GM12873 (cell line): ENCODE measurements around the gene ATRN.

ENCODE experiments used
- TF ChIP-seq, protein P1 (sequence below): IDR thresholded peaks from 2 replicates; pipeline ENCODE4 v1.5.1; 2012; ENCODE audit warnings: low read depth, mild to moderate bottlenecking, moderate library complexity, low read length, control low read depth; ENCODE audit not compliant: insufficient read depth; ENCODE audit errors: missing control alignments

ATRN gene

DNA sequence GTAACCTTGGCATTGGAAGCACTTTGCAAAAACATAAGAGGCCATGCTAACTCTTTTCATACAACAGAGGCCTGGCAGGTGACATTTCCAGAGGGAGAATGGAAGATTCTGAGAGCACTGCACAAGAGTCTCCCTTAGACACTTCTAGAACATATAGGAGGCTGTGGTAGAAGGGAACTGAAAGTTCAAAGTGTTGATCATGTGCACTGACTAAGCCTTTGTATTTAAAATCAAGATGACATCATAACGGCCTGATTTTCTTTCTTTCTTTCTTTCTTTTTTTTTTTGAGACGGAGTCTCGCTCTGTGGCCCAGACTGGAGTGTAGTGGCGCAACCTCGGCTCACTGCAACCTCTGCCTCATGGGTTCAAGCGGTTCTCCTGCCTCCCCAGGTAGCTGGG lies 36.6 kb upstream of the ATRN start:
- TF ChIP-seq, protein P1, sequence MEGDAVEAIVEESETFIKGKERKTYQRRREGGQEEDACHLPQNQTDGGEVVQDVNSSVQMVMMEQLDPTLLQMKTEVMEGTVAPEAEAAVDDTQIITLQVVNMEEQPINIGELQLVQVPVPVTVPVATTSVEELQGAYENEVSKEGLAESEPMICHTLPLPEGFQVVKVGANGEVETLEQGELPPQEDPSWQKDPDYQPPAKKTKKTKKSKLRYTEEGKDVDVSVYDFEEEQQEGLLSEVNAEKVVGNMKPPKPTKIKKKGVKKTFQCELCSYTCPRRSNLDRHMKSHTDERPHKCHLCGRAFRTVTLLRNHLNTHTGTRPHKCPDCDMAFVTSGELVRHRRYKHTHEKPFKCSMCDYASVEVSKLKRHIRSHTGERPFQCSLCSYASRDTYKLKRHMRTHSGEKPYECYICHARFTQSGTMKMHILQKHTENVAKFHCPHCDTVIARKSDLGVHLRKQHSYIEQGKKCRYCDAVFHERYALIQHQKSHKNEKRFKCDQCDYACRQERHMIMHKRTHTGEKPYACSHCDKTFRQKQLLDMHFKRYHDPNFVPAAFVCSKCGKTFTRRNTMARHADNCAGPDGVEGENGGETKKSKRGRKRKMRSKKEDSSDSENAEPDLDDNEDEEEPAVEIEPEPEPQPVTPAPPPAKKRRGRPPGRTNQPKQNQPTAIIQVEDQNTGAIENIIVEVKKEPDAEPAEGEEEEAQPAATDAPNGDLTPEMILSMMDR: no peak

DNA sequence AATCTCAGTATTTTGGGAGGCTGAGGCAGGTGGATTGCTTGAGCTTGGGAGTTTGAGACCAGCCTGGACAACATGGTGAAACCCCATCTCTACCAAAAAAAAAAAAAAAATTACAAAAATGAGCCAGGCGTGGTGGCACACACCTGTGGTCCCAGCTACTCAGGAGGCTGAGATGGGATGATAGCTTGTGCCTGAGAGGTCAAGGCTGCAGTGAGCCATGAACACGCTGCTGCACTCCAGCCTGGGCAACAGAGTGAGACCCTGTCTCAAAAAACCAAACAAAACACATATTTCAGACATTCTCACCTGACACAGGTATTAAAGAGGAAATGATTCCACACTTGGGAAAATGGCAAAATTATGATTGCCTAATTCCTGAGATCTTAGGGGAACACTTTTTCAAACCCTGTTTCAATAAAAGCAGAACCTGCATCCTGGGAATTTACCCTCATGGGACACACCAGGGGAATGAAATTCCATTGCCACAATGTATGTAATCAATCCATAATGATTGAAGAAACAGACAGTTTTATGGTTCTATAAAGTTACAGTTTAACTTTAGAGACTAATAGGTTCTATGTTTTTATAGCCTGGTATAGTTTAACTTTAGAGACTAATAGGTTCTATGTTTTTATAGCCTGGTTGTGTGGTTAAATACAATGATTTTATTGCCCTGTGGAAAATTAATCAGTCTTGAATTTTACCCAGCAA lies 33.8 kb upstream of the ATRN start:
- TF ChIP-seq, protein P1: no peak

DNA sequence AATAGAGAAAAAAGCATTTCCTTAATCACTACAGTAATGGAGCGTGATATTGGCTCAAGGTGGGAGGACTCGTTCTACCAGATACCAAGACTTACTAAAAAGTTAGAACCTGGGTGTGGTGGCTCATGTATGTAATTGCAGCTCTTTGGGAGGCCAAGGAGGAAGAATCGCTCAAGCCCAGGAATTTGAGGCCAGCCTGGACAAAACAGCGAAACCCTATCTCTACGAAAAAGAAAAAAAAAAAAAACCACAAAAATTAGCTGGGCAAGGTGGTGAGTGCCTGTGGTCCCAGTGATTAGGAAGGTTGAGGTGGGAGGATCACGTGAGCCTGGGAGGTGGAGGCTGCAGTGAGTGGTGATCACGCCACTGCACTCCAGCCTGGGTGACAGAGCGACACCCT lies 24.0 kb upstream of the ATRN start:
- TF ChIP-seq, protein P1: no peak

DNA sequence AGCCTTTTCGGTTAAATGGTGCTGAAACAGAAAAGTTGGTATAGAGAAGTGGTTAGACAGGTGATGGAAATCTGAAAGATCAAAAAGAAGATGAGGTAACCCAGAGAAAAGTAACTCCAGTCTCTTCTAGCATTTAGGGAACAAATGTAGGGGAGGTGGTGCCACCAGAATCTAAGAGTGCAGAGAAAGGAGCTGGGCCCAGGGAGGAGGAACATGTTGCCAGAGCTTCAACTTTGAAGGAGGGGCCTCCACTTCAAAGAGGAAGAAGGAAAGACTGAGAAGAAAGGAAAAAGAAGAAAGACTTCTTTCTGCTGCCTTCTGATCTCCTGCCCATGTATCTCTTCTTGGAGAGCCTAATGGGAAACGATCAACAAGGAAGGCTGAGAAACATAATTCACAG lies 23.5 kb upstream of the ATRN start:
- TF ChIP-seq, protein P1: no peak

DNA sequence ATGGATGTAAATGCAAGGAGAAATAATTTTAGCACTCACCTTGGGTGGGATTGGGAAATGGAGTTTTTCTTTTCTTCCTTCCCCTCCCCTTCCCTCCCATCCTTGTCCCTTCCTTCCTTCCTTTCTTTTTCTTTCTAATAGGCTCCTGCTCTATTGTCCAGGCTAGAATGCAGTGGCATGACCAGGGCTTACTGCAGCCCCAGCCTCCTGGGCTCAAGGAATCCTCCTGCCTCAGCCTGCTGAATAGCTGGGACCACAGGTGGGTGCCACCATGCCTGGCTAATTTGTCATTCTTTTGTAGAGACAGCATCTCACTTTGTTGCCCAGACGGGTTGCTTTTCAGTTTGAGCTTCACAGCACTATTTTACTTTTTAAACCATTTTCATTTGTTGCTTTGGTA lies 21.5 kb upstream of the ATRN start:
- TF ChIP-seq, protein P1: no peak

DNA sequence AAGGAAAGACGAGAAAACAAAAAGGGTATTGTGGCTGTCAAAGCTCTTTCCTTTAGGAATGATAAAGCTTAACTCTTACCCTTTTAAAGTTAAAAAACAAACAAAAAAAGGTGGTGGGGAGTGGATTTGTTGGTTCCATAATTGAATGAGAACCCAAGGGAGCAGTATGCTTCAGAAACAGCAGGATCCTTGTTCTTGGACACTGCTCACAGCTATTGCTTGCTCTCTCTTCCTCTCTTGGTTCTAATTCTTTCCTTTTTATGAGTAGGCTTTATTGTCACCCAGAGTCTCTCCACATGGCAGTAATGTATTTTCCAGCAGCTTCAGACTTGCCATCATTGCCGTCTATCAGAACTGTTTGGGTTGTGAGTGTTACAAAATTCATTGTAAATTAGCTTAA lies 18.7 kb upstream of the ATRN start:
- TF ChIP-seq, protein P1: no peak

DNA sequence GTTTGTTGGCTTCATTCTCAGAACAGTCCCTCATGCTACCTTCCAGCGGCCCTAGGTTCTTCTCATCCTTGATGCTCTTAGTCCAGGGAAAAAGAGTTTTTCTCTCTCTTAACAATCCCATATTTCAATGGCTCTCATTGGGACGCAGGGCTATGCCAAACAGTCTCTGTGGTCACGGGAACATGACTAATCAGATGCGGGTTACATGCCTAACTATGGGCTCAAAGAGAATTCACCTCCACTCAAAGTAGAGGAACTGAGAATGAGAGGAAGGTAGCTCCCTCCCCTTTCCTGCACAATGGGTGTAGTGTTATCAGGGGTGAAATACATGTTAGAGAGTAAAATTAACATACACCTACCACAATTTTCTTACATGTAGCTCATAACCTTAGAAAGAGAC lies 18.1 kb upstream of the ATRN start:
- TF ChIP-seq, protein P1: no peak
